ENCODE measurements around the gene SP140L. TPM values are rescaled to one million over a fixed set of nuclear protein-coding genes. Genes with fewer than 3 reads are reported as not detected.

The SP140L gene
- total RNA-seq, 1 donor from 2014 or later: 4.3 TPM

GRCh38 chr2:230327418-230328154, 593 bp downstream of the SP140L start:
- Histone ChIP-seq H3K27ac (replicated peaks) (peak overlapping the region; percentile 89), H3K9me3 (replicated peaks) (peaks cover 10% of the 10 kb centered on the region), H3K36me3 (peaks cover 6% of the 10 kb centered on the region), H3K27me3 (ENCODE audit: low read depth) (no peaks in the 10 kb centered on the region), H3K4me1 (peaks cover 38% of the 10 kb centered on the region), H3K4me3 (peak overlapping the region; percentile 66)
- no peak for TF ChIP-seq CTCF (IDR thresholded peaks at IDR 0.05; ENCODE audit: borderline replicate concordance)
- intact Hi-C loops (cut with micrococcal nuclease): no loop called here
- no peak for DNase-seq

- H3K27me3 ChIP-seq (ENCODE audit: low read depth): no peaks in the 10 kb centered on the region
- H3K4me1 ChIP-seq: peaks cover 38% of the 10 kb centered on the region
- intact Hi-C loops (cut with micrococcal nuclease): no loop called here
- peak overlapping the region; percentile 66 for H3K4me3 ChIP-seq
- no peak for DNase-seq
- H3K9me3 ChIP-seq (replicated peaks): peaks cover 5% of the 10 kb centered on the region
- peaks cover 6% of the 10 kb centered on the region for H3K36me3 ChIP-seq
- TF ChIP-seq CTCF (IDR thresholded peaks at IDR 0.05; ENCODE audit: borderline replicate concordance): no peak
- H3K27ac ChIP-seq (replicated peaks): peak overlapping the region; percentile 89
These were observed 1.1 kb downstream of the SP140L start for GRCh38 chr2:230328155-230328458.

GRCh38 chr2:230329946-230330605, 3.1 kb downstream of the SP140L start:
- H3K36me3 ChIP-seq: peaks cover 6% of the 10 kb centered on the region
- intact Hi-C loops (cut with micrococcal nuclease): no loop called here
- no peak overlapping the region for H3K4me3 ChIP-seq
- no peak for DNase-seq
- H3K27me3 ChIP-seq (ENCODE audit: low read depth): no peaks in the 10 kb centered on the region
- H3K9me3 ChIP-seq (replicated peaks): no peaks in the 10 kb centered on the region
- TF ChIP-seq CTCF (IDR thresholded peaks at IDR 0.05; ENCODE audit: borderline replicate concordance): no peak
- H3K27ac ChIP-seq (replicated peaks): no peak overlapping the region
- H3K4me1 ChIP-seq: peaks cover 38% of the 10 kb centered on the region

- Histone ChIP-seq H3K36me3 (peaks cover 6% of the 10 kb centered on the region), H3K4me3 (no peak overlapping the region), H3K9me3 (replicated peaks) (no peaks in the 10 kb centered on the region), H3K27ac (replicated peaks) (no peak overlapping the region), H3K4me1 (peaks cover 38% of the 10 kb centered on the region), H3K27me3 (ENCODE audit: low read depth) (no peaks in the 10 kb centered on the region)
- intact Hi-C loops (cut with micrococcal nuclease): no loop called here
- no peak for DNase-seq
- no peak for TF ChIP-seq CTCF (IDR thresholded peaks at IDR 0.05; ENCODE audit: borderline replicate concordance)
These were observed 3.7 kb downstream of the SP140L start for GRCh38 chr2:230330725-230331124.

- Histone ChIP-seq H3K9me3 (replicated peaks) (no peaks in the 10 kb centered on the region), H3K4me3 (no peak overlapping the region), H3K27ac (replicated peaks) (no peak overlapping the region), H3K27me3 (ENCODE audit: low read depth) (no peaks in the 10 kb centered on the region), H3K4me1 (no peaks in the 10 kb centered on the region), H3K36me3 (peaks cover 13% of the 10 kb centered on the region)
- intact Hi-C loops (cut with micrococcal nuclease): no loop called here
- no peak for DNase-seq
- TF ChIP-seq CTCF (IDR thresholded peaks at IDR 0.05; ENCODE audit: borderline replicate concordance): no peak
These were observed 8.5 kb downstream of the SP140L start for GRCh38 chr2:230335461-230335863.

Measured in left ventricle myocardium inferior (tissue), 1 donor.